ENCODE measurements around the gene ALG8.

Gene ALG8

DNA sequence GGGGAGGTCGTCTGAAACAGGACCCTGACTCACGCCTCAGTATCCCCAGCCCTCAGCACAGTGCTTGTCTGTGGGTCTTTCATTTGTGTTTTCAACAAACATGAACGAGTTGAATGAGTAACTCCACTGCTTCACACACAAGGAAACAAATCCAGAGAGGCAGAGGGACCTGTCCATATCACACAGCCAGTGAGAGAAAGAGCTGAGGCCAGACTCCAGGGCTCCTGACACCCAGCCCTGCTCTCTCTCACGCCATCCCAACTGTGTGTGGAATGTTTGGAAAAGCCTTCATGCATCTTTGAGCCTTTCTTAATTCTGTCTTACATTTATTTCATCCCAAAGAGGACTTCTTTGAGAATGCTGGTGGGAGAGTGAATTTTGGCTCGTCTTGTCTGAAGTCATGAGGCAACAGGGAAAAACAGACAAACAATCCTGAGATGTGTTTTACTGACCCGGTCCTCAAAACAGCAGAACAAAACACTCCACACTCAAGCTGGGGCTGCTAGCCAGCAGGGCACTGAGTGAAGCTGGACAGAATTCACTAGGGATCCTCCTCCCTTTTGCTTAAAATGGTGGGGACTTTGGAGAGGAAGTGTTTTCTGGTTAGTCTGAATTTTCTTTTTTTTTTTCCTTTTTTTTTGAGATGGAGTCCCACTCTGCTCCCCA lies 19.7 kb upstream of the ALG8 start:
- no peak for DNase-seq

DNA sequence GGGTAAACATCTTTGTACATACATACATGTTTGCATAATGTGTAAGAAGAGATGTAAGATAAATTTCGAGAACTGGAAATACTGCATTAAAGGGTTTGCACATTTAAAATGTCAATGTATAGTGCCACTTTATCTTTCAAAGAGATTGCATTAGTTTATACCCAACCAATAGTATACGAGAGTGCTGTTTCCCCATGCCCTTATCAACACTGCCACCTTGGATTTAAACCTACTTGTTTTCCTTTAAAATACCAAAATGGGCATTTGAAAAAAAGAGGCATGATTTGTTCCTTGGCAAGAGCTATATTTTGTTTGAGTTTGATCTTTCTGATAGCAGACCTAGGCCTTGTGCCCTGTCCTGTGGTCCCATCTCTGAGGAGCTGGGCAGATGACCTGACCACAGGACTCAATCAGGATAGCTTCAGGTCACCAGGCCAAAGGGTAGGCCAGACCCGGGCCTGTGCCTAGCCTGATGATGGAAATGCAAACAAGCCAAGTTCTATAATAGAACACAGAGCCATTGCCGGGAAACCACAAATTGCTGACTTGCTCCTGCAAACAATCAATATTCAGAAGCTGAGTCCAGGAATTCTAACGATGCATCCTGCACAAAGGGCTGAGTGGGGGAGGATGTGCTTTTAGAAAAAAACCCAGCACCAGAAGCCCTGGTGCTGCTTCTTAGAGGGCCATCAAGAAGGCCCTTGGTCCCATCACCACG lies 16.9 kb upstream of the ALG8 start:
- no peak for DNase-seq

DNA sequence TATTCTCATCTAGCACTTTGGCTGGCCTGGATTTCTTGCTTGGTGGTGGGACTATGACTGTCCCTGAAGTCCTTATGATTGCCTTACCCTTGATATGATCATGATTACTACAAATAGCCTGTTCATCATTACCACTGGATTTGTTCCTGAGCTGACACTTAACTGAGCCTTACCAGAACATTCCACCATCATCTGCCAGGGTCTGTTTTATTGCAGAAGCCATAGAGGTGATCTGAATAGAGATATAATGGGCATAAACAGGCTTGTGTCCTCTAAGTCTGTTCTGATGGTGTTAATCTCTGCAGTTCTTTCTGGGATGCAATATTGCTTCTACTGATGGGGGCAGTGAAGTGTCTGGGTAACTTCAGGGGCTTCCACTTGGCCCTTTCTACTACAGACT lies 12.4 kb upstream of the ALG8 start:
- no peak for DNase-seq

GRCh38 chr11:78150754-78151153 lies 11.3 kb upstream of the ALG8 start:
- DNase-seq: no peak

DNA sequence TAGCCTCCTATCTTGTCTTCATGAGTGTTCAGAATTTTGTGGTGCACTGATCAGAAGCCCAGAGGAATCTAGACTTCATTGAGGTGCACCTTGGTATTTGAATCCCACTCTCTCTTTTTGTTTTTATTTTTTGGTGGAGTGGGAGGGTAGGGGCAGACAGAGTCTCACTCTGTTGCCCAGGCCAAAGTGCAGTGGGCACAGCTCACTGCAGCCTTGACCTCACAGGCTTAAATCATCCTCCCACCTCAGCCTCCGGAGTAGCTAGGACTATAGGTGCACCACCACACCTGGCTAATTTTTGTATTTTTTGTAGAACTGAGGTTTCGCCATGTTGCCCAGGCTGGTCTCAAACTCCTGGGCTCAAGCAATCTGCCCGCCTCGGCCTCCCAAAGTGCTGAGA lies 10.9 kb upstream of the ALG8 start:
- no peak for DNase-seq

DNA sequence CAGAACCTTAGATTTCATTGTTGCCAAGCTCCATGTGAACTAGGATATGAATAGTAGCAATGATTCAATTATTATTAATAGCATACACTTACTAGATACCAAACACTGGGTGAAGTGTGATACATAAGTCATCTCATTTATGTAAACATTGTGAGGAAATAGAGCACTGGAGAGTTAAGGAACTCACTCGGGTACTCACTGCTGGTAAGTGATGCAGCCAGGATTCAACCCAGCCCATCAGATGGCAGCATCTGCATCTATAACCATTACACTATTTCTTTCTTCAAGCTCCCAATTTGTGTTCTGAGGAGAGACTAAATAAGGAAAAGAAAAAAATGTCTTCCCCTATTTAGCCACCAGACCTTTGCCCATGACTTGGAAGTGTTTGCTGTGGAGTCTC lies 10.2 kb upstream of the ALG8 start:
- no peak for DNase-seq

DNA sequence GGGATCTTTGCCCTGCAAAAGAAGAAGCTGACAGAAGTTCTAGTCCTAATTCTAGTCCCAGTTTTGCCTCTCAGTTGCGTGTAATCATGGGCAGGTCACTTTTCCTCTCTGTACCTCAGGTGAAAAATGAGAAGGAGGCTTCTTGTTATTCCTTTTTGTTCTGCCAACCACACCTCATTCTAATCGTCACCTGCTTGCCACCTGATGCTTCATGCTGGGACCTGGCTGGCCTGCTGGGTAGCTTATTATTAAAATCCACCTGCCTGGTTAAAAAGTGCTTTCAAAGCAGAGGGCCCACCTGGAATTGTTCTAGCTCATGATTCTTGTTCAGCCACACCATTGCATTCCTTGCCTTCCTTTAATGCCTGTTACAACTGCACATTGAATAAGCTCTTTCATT lies 8.4 kb upstream of the ALG8 start:
- DNase-seq: no peak

GRCh38 chr11:78145511-78146025 lies 6.1 kb upstream of the ALG8 start:
- no peak for DNase-seq

DNA sequence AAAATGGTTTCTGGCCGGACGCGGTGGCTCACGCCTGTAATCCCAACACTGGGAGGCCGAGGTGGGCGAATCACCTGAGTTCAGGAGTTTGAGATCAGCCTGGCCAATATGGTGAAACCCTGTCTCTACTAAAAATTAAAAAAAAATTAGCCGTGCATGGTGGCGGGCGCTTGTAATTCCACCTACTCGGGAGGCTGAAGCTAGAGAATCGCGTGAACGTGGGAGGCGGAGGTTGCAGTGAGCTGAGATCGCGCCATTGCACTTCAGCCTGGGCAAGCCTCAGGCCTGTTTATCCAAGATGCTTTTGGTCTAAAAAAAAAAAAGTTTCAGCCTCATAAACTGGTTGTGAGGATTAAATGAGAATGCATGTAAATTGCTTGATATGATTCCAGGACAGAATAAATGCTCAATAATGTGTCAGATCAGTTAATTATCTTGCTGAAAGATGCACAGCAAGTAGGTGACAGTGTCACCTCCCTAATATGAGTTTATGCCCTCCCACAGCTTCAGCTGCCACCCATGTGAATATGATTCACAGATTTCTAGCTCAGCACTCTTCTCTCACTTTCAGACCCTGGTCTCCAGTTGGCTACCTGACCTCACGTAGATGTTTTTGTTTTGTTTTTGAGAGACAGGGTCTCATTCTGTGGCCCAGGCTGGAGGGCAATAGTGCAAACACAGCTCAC lies 1.1 kb upstream of the ALG8 start:
- no peak for DNase-seq

- DNase-seq: no peak
These were observed 568 bp downstream of the ALG8 start for GRCh38 chr11:78138694-78139421.

DNA sequence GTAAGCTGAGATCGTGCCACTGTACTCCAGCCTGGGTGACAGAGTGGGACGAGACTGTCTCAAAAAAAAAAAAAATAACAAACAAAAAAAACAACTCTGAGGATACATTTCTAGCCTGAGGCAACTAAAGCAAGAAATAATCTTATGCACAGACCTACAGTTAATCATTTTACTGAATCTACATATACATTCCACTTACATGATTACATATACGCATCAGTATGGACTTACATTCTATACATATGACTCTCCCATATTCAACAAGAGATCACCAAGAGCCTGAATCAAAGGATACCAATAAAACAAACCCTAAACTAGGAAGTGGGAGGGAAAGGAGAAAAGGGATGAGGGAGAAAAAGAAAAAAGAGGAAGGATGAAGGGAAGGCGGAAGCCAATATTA lies 1.1 kb downstream of the ALG8 start:
- DNase-seq: no peak

DNA sequence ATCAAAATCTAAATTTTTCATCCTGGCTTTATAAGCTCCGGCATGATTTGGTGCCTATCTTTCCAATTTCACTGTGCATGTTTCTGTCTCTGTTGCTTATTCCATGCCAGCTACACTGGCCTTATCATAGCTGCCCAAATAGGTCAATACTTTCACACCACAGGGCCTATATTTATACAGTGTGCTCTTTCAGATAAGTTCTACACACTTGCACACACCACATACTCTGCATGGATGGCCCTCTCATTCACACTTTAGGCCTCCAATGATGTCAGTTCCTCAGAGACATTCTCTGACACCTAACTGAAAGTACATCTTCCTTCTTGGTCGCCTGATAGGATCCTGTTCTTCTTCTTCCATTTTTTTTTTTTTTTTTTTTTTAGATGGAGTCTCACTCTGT lies 7.0 kb downstream of the ALG8 start:
- no peak for DNase-seq

- DNase-seq: no peak
These were observed 7.5 kb downstream of the ALG8 start for GRCh38 chr11:78131956-78132355.

DNA sequence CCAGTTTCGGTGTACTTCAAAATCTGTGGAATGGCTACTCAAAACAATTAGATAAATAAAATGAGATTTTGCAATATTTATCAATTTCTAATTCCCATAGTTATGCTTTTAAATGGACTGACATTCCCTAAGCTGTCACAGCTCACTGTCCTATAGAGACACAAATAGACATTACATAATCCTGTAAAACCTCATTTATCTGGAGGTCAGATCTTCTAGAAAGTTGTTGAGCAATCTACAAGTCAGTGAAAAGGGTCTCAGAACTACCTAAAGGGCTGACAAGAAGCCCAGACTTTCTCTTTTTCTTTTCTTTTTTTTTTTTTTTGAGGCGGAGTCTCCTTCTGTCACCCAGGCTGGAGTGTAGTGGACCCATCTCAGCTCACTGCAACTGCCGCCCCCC lies 12.0 kb downstream of the ALG8 start:
- DNase-seq: no peak

GRCh38 chr11:78112582-78113275 lies 26.7 kb downstream of the ALG8 start:
- DNase-seq: no peak

GRCh38 chr11:78111298-78111697 lies 28.1 kb downstream of the ALG8 start:
- no peak for DNase-seq

- DNase-seq: no peak
These were observed 28.6 kb downstream of the ALG8 start for GRCh38 chr11:78110830-78111229.

DNA sequence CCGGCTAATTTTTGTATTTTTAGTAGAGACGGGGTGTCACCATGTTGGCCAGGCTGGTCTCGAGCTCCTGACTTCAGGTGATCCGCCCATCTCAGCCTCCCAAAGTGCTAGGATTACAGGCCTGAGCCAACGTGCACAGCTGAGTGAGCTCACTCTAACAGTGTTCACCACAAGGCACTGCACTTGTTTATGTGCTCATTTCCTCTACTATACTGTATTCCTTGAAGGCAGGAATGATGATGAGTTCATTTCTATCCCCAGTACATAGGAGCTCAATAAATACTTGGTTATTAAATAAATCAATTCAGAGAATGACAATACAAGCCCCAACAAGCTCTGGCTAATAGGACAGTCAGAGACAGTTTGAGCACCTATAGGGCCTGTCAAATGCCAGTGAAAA lies 29.1 kb downstream of the ALG8 start:
- DNase-seq: no peak

- DNase-seq: no peak
These were observed 30.1 kb downstream of the ALG8 start for GRCh38 chr11:78109081-78110015.

DNA sequence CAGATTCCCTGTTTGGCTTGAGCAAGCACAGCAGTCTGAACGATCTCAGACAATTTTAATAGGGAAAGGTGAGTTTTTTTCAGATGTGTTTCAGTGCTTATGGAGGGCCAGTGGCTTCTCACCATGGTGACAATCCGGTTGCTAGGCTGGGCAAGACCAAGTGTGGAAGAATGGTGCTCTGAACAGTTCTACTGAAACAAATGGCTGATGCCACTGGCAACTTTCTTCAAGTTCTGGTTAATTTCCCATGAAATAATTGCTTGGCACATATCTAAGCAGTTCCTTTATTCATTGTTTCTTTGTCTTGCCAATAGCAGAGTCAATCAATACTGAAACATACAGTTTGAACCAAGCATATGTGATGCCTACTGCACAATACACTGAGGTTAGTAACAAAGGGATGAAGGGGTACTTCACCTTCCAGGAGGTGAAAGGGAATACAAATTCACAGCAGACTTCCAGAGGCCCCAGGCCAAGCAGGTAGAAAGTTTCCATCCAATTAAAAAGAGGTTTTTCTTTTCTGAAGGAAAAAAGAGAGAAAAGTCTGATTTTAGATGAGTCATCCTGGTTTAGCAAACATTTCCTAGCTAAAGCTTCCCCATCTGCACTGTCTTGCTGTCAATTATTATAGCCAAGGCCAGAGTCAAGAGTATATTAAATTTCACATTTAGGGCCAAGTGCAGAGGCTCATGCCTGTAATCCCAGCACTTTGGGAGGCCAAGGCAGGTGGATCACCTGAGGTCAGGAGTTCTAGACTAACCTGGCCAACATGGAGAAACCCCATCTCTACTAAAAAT lies 38.6 kb downstream of the ALG8 start:
- DNase-seq: no peak

DNA sequence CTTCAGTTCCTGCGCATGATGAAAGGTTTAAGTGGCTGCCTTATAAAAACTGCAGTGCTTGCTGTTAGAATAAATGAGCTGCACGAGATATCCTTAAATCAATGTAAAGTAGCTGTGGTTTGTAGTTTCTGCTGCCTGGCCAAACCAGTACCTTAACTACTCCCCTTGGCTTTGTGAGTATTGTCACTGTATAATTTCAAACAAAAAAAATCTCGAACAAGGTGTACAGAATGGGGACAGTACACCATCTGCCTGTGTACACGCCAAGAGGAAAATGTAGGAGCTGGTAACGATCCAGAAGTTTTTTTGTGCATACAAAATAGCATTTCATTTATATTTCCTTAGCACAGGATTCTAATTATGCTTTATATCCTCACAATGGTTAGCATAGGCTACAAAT lies 39.2 kb downstream of the ALG8 start:
- no peak for DNase-seq
